CD4-positive, CD25-positive, alpha-beta regulatory T cell (primary cell): ENCODE results near the gene PTPRR. TPM values are rescaled to one million over a fixed set of nuclear protein-coding genes. Genes with fewer than 3 reads are reported as not detected.

Experiments
- ATAC-seq, 2 donors: fragments of 150-1000 bp; cut with Tn5 transposase; one replicate each; pipeline ENCODE4 v1.10.0; 2021; ENCODE audit warnings: low read depth in 2 of 2, moderate number of reproducible peaks in 2 of 2, moderate library complexity in 1 of 2
- DNase-seq, 3 donors: peaks; one replicate each; pipeline versions ENCODE4 v3.0.0 to v3.0.0-alpha.2; 2012 to 2022; ENCODE audit warnings: mixed read lengths in 1 of 3
- H3K27ac ChIP-seq: one replicate; pipeline ENCODE4 v1.7.0; 2013; ENCODE audit warnings: mild to moderate bottlenecking, low read length; ENCODE audit not compliant: insufficient read depth, poor library complexity, severe bottlenecking
- H3K27me3 ChIP-seq: one replicate; pipeline ENCODE4 v1.7.0; 2013; ENCODE audit warnings: low read length; ENCODE audit not compliant: control insufficient read depth, insufficient read depth
- H3K36me3 ChIP-seq: one replicate; pipeline ENCODE4 v1.7.0; 2013; ENCODE audit warnings: mild to moderate bottlenecking, low read length, moderate library complexity; ENCODE audit not compliant: control insufficient read depth, insufficient read depth
- H3K4me1 ChIP-seq: 2 replicates; pipeline ENCODE4 v1.7.0; 2013; ENCODE audit warnings: mild to moderate bottlenecking, low read length; ENCODE audit not compliant: insufficient read depth, control insufficient read depth, poor library complexity, severe bottlenecking
- H3K4me3 ChIP-seq: one replicate; pipeline ENCODE4 v1.7.0; 2013; ENCODE audit warnings: low read depth, mild to moderate bottlenecking, low read length, moderate library complexity
- H3K9me3 ChIP-seq, 2 experiments: 1 replicate in 1 of 2; 2 replicates in 1 of 2; pipeline ENCODE4 v1.7.0; 2013; ENCODE audit warnings: low read length in 2 of 2, mild to moderate bottlenecking in 1 of 2, moderate library complexity in 1 of 2; ENCODE audit not compliant: control insufficient read depth in 2 of 2
- H3K27ac Mint-ChIP-seq, 3 donors: one replicate each; pipeline ENCODE4 v1.8.0; 2020 to 2022; ENCODE audit warnings: mild to moderate bottlenecking in 3 of 3, mixed read lengths in 3 of 3, moderate library complexity in 2 of 3
- H3K27me3 Mint-ChIP-seq: one replicate; pipeline ENCODE4 v1.8.0; 2022; ENCODE audit warnings: mild to moderate bottlenecking, mixed read lengths
- H3K36me3 Mint-ChIP-seq: one replicate; pipeline ENCODE4 v1.8.0; 2020; ENCODE audit warnings: mixed read lengths
- H3K4me1 Mint-ChIP-seq, 4 donors: one replicate each; pipeline ENCODE4 v1.8.0; 2020 to 2022; ENCODE audit warnings: mixed read lengths in 4 of 4, mild to moderate bottlenecking in 1 of 4
- H3K4me3 Mint-ChIP-seq, 4 donors: one replicate each; pipeline ENCODE4 v1.8.0; 2020 to 2022; ENCODE audit warnings: mild to moderate bottlenecking in 4 of 4, mixed read lengths in 4 of 4, moderate library complexity in 3 of 4
- H3K9me3 Mint-ChIP-seq, 7 donors: one replicate each; pipeline ENCODE4 v1.8.0; 2020 to 2022; ENCODE audit warnings: mixed read lengths in 7 of 7, mild to moderate bottlenecking in 3 of 7, moderate library complexity in 2 of 7
- polyA plus RNA-seq, 4 donors: library from polyadenylated mRNA; unstranded; fragments of 300-500 nt; fragmentation: Illumina TruSeq; gene quantifications; one replicate each; pipeline ENCODE4 v1.2.3, GENCODE V29; 2021
- total RNA-seq: library from RNA; stranded (reverse); gene quantifications from one replicate; pipeline ENCODE4 v1.2.3, GENCODE V29; 2022

PTPRR gene
- total and polyA plus RNA-seq, 5 donors from 2014 or later, result not detected

GRCh38 chr12:70698345-70698744 lies 222.2 kb downstream of the PTPRR start:
- Histone ChIP-seq H3K4me3 (no peak overlapping the region), H3K4me1 (no peaks in the 10 kb centered on the region), H3K36me3 (no peaks in the 10 kb centered on the region), H3K27me3 (no peaks in the 10 kb centered on the region), H3K27ac (no peak overlapping the region), H3K9me3 (no peaks in the 10 kb centered on the region)
- H3K27me3 Mint-ChIP-seq, result peaks cover 9% of the 10 kb centered on the region
- ATAC-seq, result no peak
- no peak overlapping the region for H3K27ac Mint-ChIP-seq
- H3K4me3 Mint-ChIP-seq, result no peak overlapping the region
- no peaks in the 10 kb centered on the region for H3K4me1 Mint-ChIP-seq
- H3K9me3 Mint-ChIP-seq, result no peaks in the 10 kb centered on the region
- no peaks in the 10 kb centered on the region for H3K36me3 Mint-ChIP-seq
- DNase-seq, result peak in 1 of 3 donors; percentile 4

- Histone ChIP-seq H3K4me3 (no peak overlapping the region), H3K4me1 (no peaks in the 10 kb centered on the region)
- no peak for ATAC-seq
These were observed 225.0 kb downstream of the PTPRR start for GRCh38 chr12:70695361-70696023.

GRCh38 chr12:70692681-70693288 lies 227.8 kb downstream of the PTPRR start:
- no peaks in the 10 kb centered on the region for H3K4me1 Mint-ChIP-seq

More at GRCh38 chr12:70695361-70696023, 225.0 kb downstream of the PTPRR start:
- no peak for DNase-seq
- H3K27ac Mint-ChIP-seq, result no peak overlapping the region
- peaks cover 5% of the 10 kb centered on the region for H3K27me3 Mint-ChIP-seq
- Histone ChIP-seq H3K27ac (no peak overlapping the region), H3K9me3 (no peaks in the 10 kb centered on the region), H3K36me3 (no peaks in the 10 kb centered on the region), H3K27me3 (no peaks in the 10 kb centered on the region)
- H3K36me3 Mint-ChIP-seq, result no peaks in the 10 kb centered on the region
- no peaks in the 10 kb centered on the region for H3K4me1 Mint-ChIP-seq
- H3K9me3 Mint-ChIP-seq, result no peaks in the 10 kb centered on the region
- H3K4me3 Mint-ChIP-seq, result no peak overlapping the region

GRCh38 chr12:70691018-70691672 lies 229.4 kb downstream of the PTPRR start:
- H3K4me1 ChIP-seq, result no peaks in the 10 kb centered on the region
- no peaks in the 10 kb centered on the region for H3K27me3 ChIP-seq
- Mint-ChIP-seq H3K9me3 (no peaks in the 10 kb centered on the region), H3K27ac (no peak overlapping the region), H3K27me3 (no peaks in the 10 kb centered on the region), H3K4me1 (no peaks in the 10 kb centered on the region), H3K4me3 (no peak overlapping the region), H3K36me3 (no peaks in the 10 kb centered on the region)
- no peak overlapping the region for H3K27ac ChIP-seq
- H3K36me3 ChIP-seq, result no peaks in the 10 kb centered on the region
- DNase-seq, result no peak
- no peaks in the 10 kb centered on the region for H3K9me3 ChIP-seq
- H3K4me3 ChIP-seq, result no peak overlapping the region
- no peak for ATAC-seq

More at GRCh38 chr12:70692681-70693288, 227.8 kb downstream of the PTPRR start:
- H3K9me3 ChIP-seq, result no peaks in the 10 kb centered on the region
- no peaks in the 10 kb centered on the region for H3K4me1 ChIP-seq
- no peak overlapping the region for H3K4me3 ChIP-seq
- H3K36me3 ChIP-seq, result no peaks in the 10 kb centered on the region
- no peak for ATAC-seq
- H3K27me3 ChIP-seq, result no peaks in the 10 kb centered on the region
- DNase-seq, result peak in 1 of 3 donors; percentile 1
- Mint-ChIP-seq H3K27me3 (peaks cover 5% of the 10 kb centered on the region), H3K9me3 (no peaks in the 10 kb centered on the region), H3K27ac (peak overlapping the region in 1 of 3 donors; percentile 62), H3K4me3 (no peak overlapping the region), H3K36me3 (no peaks in the 10 kb centered on the region)
- no peak overlapping the region for H3K27ac ChIP-seq

GRCh38 chr12:70686907-70687306 lies 233.6 kb downstream of the PTPRR start:
- Histone ChIP-seq H3K4me1 (no peaks in the 10 kb centered on the region), H3K9me3 (no peaks in the 10 kb centered on the region), H3K36me3 (no peaks in the 10 kb centered on the region), H3K27ac (no peak overlapping the region), H3K4me3 (no peak overlapping the region), H3K27me3 (no peaks in the 10 kb centered on the region)
- Mint-ChIP-seq H3K4me3 (no peak overlapping the region), H3K36me3 (no peaks in the 10 kb centered on the region), H3K4me1 (no peaks in the 10 kb centered on the region), H3K27ac (no peak overlapping the region), H3K27me3 (no peaks in the 10 kb centered on the region), H3K9me3 (no peaks in the 10 kb centered on the region)
- DNase-seq, result no peak
- no peak for ATAC-seq

GRCh38 chr12:70686299-70686698 lies 234.2 kb downstream of the PTPRR start:
- no peaks in the 10 kb centered on the region for H3K36me3 Mint-ChIP-seq
- H3K9me3 Mint-ChIP-seq, result no peaks in the 10 kb centered on the region
- H3K27me3 Mint-ChIP-seq, result no peaks in the 10 kb centered on the region
- ATAC-seq (no peak), DNase-seq (no peak)
- Histone ChIP-seq H3K27ac (no peak overlapping the region), H3K4me3 (no peak overlapping the region), H3K36me3 (no peaks in the 10 kb centered on the region), H3K4me1 (no peaks in the 10 kb centered on the region), H3K27me3 (no peaks in the 10 kb centered on the region), H3K9me3 (no peaks in the 10 kb centered on the region)
- H3K4me3 Mint-ChIP-seq, result no peak overlapping the region
- H3K4me1 Mint-ChIP-seq, result no peaks in the 10 kb centered on the region
- H3K27ac Mint-ChIP-seq, result no peak overlapping the region

- Histone ChIP-seq H3K27ac (no peak overlapping the region), H3K4me1 (no peaks in the 10 kb centered on the region), H3K36me3 (no peaks in the 10 kb centered on the region), H3K4me3 (no peak overlapping the region), H3K27me3 (no peaks in the 10 kb centered on the region), H3K9me3 (no peaks in the 10 kb centered on the region)
- ATAC-seq (no peak), DNase-seq (no peak)
- H3K4me1 Mint-ChIP-seq, result no peaks in the 10 kb centered on the region
- no peak overlapping the region for H3K27ac Mint-ChIP-seq
- no peak overlapping the region for H3K4me3 Mint-ChIP-seq
- H3K27me3 Mint-ChIP-seq, result no peaks in the 10 kb centered on the region
- H3K9me3 Mint-ChIP-seq, result no peaks in the 10 kb centered on the region
- H3K36me3 Mint-ChIP-seq, result no peaks in the 10 kb centered on the region
These were observed 236.6 kb downstream of the PTPRR start for GRCh38 chr12:70683976-70684375.
